Prostate gland (tissue), 2 donors: ENCODE data around the gene NTN5. TPM values are rescaled to one million over a fixed set of nuclear protein-coding genes. Genes with fewer than 3 reads are reported as not detected.
"Not testable (repeated sequence)": the region's sequence is repeated elsewhere in the genome, so short reads cannot be mapped to it uniquely, and the experiment has no call there.

ENCODE experiments used
- DNase-seq: peaks from one replicate; pipeline ENCODE4 v3.0.0-alpha.2; 2019; ENCODE audit warnings: low spot score
- H3K27ac ChIP-seq, 2 donors: fragments of 200-600 bp; sonication (generic); 2 replicates each; pipeline ENCODE4 v1.5.1; 2017 to 2019
- H3K27me3 ChIP-seq: fragments of 200-600 bp; sonication (generic); replicated peaks from 2 replicates; pipeline ENCODE4 v1.5.1; 2019; ENCODE audit not compliant: insufficient read depth
- H3K36me3 ChIP-seq, 2 donors: fragments of 200-600 bp; sonication (generic); 1 replicate in 1 of 2; 2 replicates in 1 of 2; pipeline versions ENCODE4 v1.5.1 to v1.8.1; 2017 to 2019
- H3K4me1 ChIP-seq: fragments of 200-600 bp; sonication (generic); replicated peaks from 2 replicates; pipeline ENCODE4 v1.5.1; 2019
- H3K4me3 ChIP-seq, 2 donors: fragments of 200-600 bp; sonication (generic); 2 replicates each; pipeline ENCODE4 v1.5.1; 2017 to 2019
- H3K9me3 ChIP-seq: fragments of 200-600 bp; sonication (generic); 2 replicates; pipeline ENCODE4 v1.5.1; 2017
- CTCF ChIP-seq, 4 experiments: fragments of 200-600 bp in 2 of 4; fragments of 450-650 bp in 2 of 4; sonication (generic) in 2 of 4; IDR thresholded peaks; 1 replicate in 3 of 4; 2 replicates in 1 of 4; pipeline ENCODE4 v1.5.1; 2016 to 2019; ENCODE audit warnings: antibody characterized with exemption in 4 of 4, mild to moderate bottlenecking in 2 of 4, moderate library complexity in 2 of 4
- POLR2A ChIP-seq: fragments of 450-650 bp; IDR thresholded peaks from one replicate; pipeline ENCODE4 v1.6.1; 2016; ENCODE audit warnings: antibody characterized with exemption, mild to moderate bottlenecking
- POLR2AphosphoS5 ChIP-seq: sonication (generic); formaldehyde crosslinking; IDR thresholded peaks from one replicate; pipeline ENCODE4 v1.6.1; 2017; ENCODE audit warnings: antibody characterized with exemption
- WGBS: methylation state at CpG from one replicate; pipeline ENCODE4 v1.1.5; 2018; 5-methylcytosine and 5-hydroxymethylcytosine counted together
- intact Hi-C: fragments of 100-400 bp; cut with DNase I; formaldehyde crosslinking; loops from one replicate; pipeline ENCODE4 v1.14.2; 2022
- total RNA-seq, 2 donors: library from RNA; depleted of rRNA; stranded (reverse); fragments of >200 nt; gene quantifications; one replicate each; pipeline ENCODE4 v1.1.0, GENCODE V29; 2016

NTN5 gene
- total RNA-seq, 2 donors from 2014 or later, result 0.91 to 2.6 TPM

GRCh38 chr19:48663667-48664066 lies 9.2 kb downstream of the NTN5 start:
- Histone ChIP-seq H3K9me3 (no peaks in the 10 kb centered on the region), H3K4me3 (no peak overlapping the region), H3K27ac (no peak overlapping the region), H3K27me3 (no peaks in the 10 kb centered on the region), H3K36me3 (no peaks in the 10 kb centered on the region), H3K4me1 (no peaks in the 10 kb centered on the region)
- 98% methylated on average over 4 of the region's 4 CpGs for WGBS
- no peak for DNase-seq
- intact Hi-C loops, result no loop called here
- TF ChIP-seq POLR2A (no peak), POLR2AphosphoS5 (no peak), CTCF (IDR thresholded peaks at IDR 0.05) (no peak)

GRCh38 chr19:48661711-48662090 lies 11.1 kb downstream of the NTN5 start:
- H3K9me3 ChIP-seq, result no peaks in the 10 kb centered on the region
- intact Hi-C loops, result no loop called here
- H3K36me3 ChIP-seq, result no peaks in the 10 kb centered on the region
- no peaks in the 10 kb centered on the region for H3K27me3 ChIP-seq
- no peak for TF ChIP-seq CTCF (IDR thresholded peaks at IDR 0.05)
- TF ChIP-seq POLR2AphosphoS5, result no peak
- no peak for TF ChIP-seq POLR2A
- no peak for DNase-seq
- WGBS, result 96% methylated on average over 30 of the region's 50 CpGs
- no peak overlapping the region for H3K27ac ChIP-seq
- no peak overlapping the region for H3K4me3 ChIP-seq
- no peaks in the 10 kb centered on the region for H3K4me1 ChIP-seq

- Histone ChIP-seq H3K36me3 (no peaks in the 10 kb centered on the region), H3K4me1 (no peaks in the 10 kb centered on the region), H3K27ac (no peak overlapping the region), H3K9me3 (no peaks in the 10 kb centered on the region), H3K27me3 (no peaks in the 10 kb centered on the region), H3K4me3 (no peak overlapping the region)
- peak; percentile 51 for DNase-seq
- WGBS, result 64% methylated on average over 35 of the region's 35 CpGs
- intact Hi-C loops, result no loop called here
- TF ChIP-seq POLR2AphosphoS5 (peak; percentile 63), POLR2A (no peak), CTCF (IDR thresholded peaks at IDR 0.05) (no peak)
Observed at GRCh38 chr19:48660852-48661710, 11.7 kb downstream of the NTN5 start.

DNA sequence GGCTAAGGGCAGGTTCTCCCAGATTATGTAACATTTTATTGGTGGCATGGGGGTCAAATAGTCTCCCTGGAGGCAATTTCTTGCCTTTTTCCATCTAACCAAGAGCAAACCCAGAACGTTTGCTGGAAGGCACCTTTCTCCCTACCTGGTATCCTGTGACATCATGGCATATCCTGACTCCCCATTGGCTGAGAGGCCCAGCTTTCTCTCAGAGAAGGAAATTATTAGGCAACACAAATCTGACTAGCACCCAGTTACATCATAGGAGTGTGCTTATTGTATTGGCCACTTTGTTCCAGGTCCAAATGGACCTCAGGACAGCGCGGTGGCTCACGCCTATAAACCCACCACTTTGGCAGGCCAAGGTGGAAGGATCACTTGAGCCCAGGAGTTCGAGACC lies 13.0 kb downstream of the NTN5 start:
- Histone ChIP-seq H3K27ac (no peak overlapping the region), H3K4me3 (no peak overlapping the region), H3K36me3 (no peaks in the 10 kb centered on the region), H3K27me3 (no peaks in the 10 kb centered on the region), H3K4me1 (no peaks in the 10 kb centered on the region), H3K9me3 (no peaks in the 10 kb centered on the region)
- intact Hi-C loops, result no loop called here
- no peak for DNase-seq
- WGBS, result 76% methylated on average over 5 of the region's 5 CpGs
- TF ChIP-seq POLR2A (no peak), POLR2AphosphoS5 (no peak), CTCF (IDR thresholded peaks at IDR 0.05) (no peak)

GRCh38 chr19:48658483-48658882 lies 14.3 kb downstream of the NTN5 start:
- H3K27ac ChIP-seq, result no peak overlapping the region
- H3K9me3 ChIP-seq, result no peaks in the 10 kb centered on the region
- WGBS, result 96% methylated on average over 6 of the region's 6 CpGs
- DNase-seq, result no peak
- H3K36me3 ChIP-seq, result no peaks in the 10 kb centered on the region
- no peaks in the 10 kb centered on the region for H3K4me1 ChIP-seq
- H3K4me3 ChIP-seq, result no peak overlapping the region
- no peak for TF ChIP-seq POLR2AphosphoS5
- TF ChIP-seq CTCF (IDR thresholded peaks at IDR 0.05), result no peak
- no peak for TF ChIP-seq POLR2A
- no peaks in the 10 kb centered on the region for H3K27me3 ChIP-seq
- intact Hi-C loops, result no loop called here

- WGBS, result 92% methylated on average over 5 of the region's 5 CpGs
Observed at GRCh38 chr19:48657828-48658227, 15.0 kb downstream of the NTN5 start.

More at GRCh38 chr19:48657828-48658227, 15.0 kb downstream of the NTN5 start:
- DNase-seq, H3K4me1 ChIP-seq, H3K9me3 ChIP-seq, H3K27ac ChIP-seq, intact Hi-C loops, H3K27me3 ChIP-seq, H3K4me3 ChIP-seq, H3K36me3 ChIP-seq: not testable (repeated sequence)
